Kidney epithelial cell (primary cell): ENCODE results near the gene SENP3. TPM values are rescaled to one million over a fixed set of nuclear protein-coding genes. Genes with fewer than 3 reads are reported as not detected.

Experiments used
- DNase-seq: peaks from one replicate; pipeline ENCODE4 v3.0.0-alpha.2; 2010; ENCODE audit warnings: low read depth
- H3K27me3 ChIP-seq: 2 replicates; pipeline ENCODE4 v1.6.0; 2011; ENCODE audit warnings: low read length; ENCODE audit not compliant: control insufficient read depth, insufficient read depth
- H3K36me3 ChIP-seq: 2 replicates; pipeline ENCODE4 v1.5.1; 2011; ENCODE audit warnings: low read length; ENCODE audit not compliant: control insufficient read depth, insufficient read depth
- H3K4me3 ChIP-seq: 2 replicates; pipeline ENCODE4 v1.5.1; 2011; ENCODE audit warnings: low read depth, mild to moderate bottlenecking, control low read depth, low read length
- total RNA-seq: library from RNA; depleted of rRNA; stranded (reverse); fragments of >200 nt; gene quantifications from 2 replicates; pipeline ENCODE4 v1.2.3, GENCODE V29; 2015
- TF ChIP-seq, protein P1 (sequence below): IDR thresholded peaks from 2 replicates; pipeline ENCODE4 v1.5.1; 2011; ENCODE audit warnings: mild to moderate bottlenecking, moderate library complexity, low read length, control low read depth, inconsistent platforms; ENCODE audit not compliant: insufficient read depth, poor library complexity, severe bottlenecking

SENP3 gene
- total RNA-seq, 1 donor from 2014 or later, result 107 TPM

DNA sequence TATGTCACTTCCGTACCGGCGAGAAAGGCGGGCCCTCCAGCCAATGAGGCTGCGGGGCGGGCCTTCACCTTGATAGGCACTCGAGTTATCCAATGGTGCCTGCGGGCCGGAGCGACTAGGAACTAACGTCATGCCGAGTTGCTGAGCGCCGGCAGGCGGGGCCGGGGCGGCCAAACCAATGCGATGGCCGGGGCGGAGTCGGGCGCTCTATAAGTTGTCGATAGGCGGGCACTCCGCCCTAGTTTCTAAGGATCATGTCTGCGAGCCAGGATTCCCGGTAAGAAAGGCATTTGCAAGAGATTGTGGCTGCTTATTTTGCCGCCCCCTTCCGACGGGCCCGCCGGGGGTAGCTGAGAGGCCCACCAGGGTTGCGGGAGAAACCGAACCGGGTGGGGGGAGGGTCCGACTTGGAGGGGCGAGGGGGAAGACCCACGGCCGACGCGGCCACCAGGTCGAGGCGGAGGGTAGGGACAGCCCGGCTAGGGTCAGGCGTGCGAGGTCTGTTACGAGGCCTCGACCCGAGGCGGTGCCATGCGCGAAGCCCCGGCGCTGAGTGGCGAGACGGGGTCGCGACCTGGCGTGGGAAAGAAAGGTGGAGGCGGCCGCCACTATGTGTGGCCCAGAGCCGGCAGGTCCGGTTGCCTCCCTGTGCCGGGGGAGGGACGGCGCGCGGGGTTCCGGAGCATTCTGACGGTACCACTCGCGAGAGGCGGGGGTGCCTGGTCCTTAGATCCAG is 11.0 kb downstream of the SENP3 start:
- TF ChIP-seq, protein P1, sequence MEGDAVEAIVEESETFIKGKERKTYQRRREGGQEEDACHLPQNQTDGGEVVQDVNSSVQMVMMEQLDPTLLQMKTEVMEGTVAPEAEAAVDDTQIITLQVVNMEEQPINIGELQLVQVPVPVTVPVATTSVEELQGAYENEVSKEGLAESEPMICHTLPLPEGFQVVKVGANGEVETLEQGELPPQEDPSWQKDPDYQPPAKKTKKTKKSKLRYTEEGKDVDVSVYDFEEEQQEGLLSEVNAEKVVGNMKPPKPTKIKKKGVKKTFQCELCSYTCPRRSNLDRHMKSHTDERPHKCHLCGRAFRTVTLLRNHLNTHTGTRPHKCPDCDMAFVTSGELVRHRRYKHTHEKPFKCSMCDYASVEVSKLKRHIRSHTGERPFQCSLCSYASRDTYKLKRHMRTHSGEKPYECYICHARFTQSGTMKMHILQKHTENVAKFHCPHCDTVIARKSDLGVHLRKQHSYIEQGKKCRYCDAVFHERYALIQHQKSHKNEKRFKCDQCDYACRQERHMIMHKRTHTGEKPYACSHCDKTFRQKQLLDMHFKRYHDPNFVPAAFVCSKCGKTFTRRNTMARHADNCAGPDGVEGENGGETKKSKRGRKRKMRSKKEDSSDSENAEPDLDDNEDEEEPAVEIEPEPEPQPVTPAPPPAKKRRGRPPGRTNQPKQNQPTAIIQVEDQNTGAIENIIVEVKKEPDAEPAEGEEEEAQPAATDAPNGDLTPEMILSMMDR, result no peak
- H3K4me3 ChIP-seq, result peak overlapping the region; percentile 82
- DNase-seq, result peak; percentile 95
- H3K36me3 ChIP-seq, result peaks cover 11% of the 10 kb centered on the region
- no peaks in the 10 kb centered on the region for H3K27me3 ChIP-seq

DNA sequence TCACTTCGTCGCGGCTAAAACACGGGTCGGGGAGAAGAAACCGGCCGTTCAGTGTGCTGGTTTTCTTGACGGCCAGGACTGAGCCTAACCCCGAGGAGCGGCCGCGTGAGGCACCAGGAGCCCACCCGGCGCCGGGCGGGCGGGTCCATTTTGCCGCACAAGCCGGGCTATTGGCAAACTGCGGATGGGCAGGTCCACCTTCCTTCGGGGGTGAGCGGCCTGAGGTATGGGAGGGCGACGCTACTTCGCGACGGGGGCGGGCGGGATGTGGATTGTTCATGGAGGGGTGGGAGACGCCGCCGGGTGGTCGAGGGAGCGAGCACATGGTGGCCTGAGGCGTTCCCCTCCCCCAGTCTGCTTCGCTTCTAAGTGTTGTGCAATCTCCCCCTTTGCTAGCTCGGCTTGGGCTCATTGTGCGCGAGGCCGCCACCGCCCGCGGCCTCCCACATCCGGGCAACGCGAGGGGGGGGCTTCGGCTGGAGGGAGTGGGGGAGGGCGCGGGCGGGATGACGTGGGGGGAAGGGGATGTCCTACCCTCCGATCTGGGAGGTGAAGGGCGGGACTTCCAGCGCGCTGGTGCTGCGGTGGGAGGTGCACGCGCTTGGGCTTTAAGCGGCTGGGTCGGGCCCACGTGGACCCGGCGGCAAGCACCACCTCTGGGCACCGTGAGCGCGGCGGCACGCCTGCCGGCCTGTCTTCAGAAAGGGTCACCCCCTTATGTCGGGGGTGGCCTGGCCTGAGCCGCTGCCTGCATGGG is 11.8 kb downstream of the SENP3 start:
- H3K36me3 ChIP-seq, result peaks cover 13% of the 10 kb centered on the region
- no peaks in the 10 kb centered on the region for H3K27me3 ChIP-seq
- H3K4me3 ChIP-seq, result peak overlapping the region; percentile 82
- TF ChIP-seq, protein P1, result no peak
- peak; percentile 57 for DNase-seq

DNA sequence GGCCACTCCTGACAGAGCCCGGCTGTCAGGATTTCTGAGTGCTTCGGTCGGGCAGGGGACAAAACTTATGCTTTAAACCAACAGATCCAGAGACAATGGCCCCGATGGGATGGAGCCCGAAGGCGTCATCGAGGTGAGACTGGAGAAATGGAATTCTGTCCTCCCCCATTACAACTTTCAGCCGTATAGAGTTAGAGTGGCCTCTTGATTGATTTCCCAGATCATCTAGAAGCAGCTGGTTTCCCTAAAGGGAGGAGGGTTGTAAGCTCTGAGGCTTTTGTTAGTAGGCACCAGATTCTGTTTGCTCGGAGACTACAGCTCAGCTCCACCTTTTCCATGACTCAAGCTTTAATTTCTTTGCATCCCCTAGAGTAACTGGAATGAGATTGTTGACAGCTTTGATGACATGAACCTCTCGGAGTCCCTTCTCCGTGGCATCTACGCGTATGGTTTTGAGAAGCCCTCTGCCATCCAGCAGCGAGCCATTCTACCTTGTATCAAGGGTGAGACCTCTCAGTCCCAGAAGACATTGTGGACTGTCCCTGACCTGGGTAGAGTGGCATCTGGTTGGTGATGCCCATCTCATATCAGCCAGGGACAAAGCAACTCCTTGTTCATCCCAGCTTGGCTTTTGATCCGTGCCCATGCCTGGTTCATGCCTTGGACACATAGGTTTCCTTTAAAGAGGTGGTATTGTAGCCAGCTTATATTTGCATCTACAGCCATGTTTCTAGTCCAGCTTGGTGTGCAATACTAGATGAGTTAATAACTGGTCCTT is 12.6 kb downstream of the SENP3 start:
- H3K27me3 ChIP-seq, result no peaks in the 10 kb centered on the region
- H3K4me3 ChIP-seq, result peak overlapping the region; percentile 82
- no peak for DNase-seq
- TF ChIP-seq, protein P1, result no peak
- peaks cover 13% of the 10 kb centered on the region for H3K36me3 ChIP-seq

DNA sequence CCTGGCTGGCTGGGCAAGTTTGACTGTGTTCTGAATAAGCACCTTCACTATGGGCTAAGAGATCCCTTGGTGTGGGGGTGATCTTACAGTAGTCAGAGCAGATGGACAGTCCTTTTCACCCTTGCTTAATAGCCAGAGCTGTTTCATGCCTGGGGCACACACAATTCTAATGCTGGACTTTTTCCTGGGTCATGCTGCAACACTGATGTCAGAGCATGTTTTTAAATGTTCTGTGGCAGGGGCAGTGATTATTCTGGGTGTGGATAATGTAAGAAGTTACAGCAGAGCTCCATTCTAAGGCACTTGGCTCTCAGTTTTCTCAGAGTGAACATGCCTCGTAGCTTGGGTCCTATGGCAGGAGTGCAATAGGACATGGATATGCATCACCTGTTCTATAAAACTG is 13.8 kb downstream of the SENP3 start:
- no peak for DNase-seq
- no peaks in the 10 kb centered on the region for H3K27me3 ChIP-seq
- TF ChIP-seq, protein P1, result no peak
- H3K4me3 ChIP-seq, result no peak overlapping the region
- H3K36me3 ChIP-seq, result peaks cover 13% of the 10 kb centered on the region

DNA sequence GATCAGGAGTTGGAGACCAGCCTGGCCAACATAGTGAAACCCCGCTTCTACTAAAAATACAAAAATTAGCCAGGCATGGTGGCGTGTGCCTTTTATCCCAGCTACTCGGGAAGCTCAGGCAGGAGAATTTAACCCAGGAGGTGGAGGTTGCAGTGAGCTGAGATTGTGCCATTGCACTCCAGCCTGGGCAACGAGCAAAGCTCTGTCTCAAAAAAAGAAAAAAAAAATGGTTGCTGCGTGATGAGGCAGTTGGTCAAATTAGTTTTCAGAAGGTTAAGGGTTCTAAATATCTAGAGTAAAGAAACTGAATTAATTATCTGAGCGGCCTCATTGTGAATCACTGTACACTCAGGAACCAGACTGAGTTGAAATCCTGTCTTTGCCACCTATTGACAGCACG is 14.2 kb downstream of the SENP3 start:
- H3K27me3 ChIP-seq, result no peaks in the 10 kb centered on the region
- TF ChIP-seq, protein P1, result no peak
- H3K36me3 ChIP-seq, result peaks cover 13% of the 10 kb centered on the region
- no peak overlapping the region for H3K4me3 ChIP-seq
- no peak for DNase-seq
